IPS-18c (cell line): Measurements from ENCODE around the gene LYSMD4.
"Not testable (repeated sequence)": the region's sequence is repeated elsewhere in the genome, so short reads cannot be mapped to it uniquely, and the experiment has no call there.

Experiments
- H3K4me3 ChIP-seq: 2 replicates; pipeline ENCODE4 v1.7.0; 2013; ENCODE audit warnings: low read depth, mild to moderate bottlenecking, low read length, moderate library complexity; ENCODE audit not compliant: insufficient read depth
- H3K9me3 ChIP-seq: one replicate; pipeline ENCODE4 v1.6.1; 2013; ENCODE audit warnings: mild to moderate bottlenecking, low read length, moderate library complexity; ENCODE audit not compliant: control insufficient read depth, insufficient read depth

LYSMD4 gene

GRCh38 chr15:99734575-99734974 is 1.3 kb upstream of the LYSMD4 start:
- no peak overlapping the region for H3K4me3 ChIP-seq
- no peaks in the 10 kb centered on the region for H3K9me3 ChIP-seq

GRCh38 chr15:99734040-99734291 is 729 bp upstream of the LYSMD4 start:
- H3K4me3 ChIP-seq, result peak overlapping the region; percentile 60; the same call in 1 of the 2 replicates
- not testable (repeated sequence) for H3K9me3 ChIP-seq

GRCh38 chr15:99732751-99733267 is 428 bp downstream of the LYSMD4 start:
- peak overlapping the region; percentile 75 for H3K4me3 ChIP-seq
- H3K9me3 ChIP-seq, result no peaks in the 10 kb centered on the region

GRCh38 chr15:99732124-99732750 is 1.0 kb downstream of the LYSMD4 start:
- Histone ChIP-seq H3K9me3 (no peaks in the 10 kb centered on the region), H3K4me3 (peak overlapping the region; percentile 75)

GRCh38 chr15:99731336-99732123 is 1.7 kb downstream of the LYSMD4 start:
- Histone ChIP-seq H3K4me3 (peak overlapping the region; percentile 75; the same call in 1 of the 2 replicates), H3K9me3 (no peaks in the 10 kb centered on the region)

- peaks cover 2% of the 10 kb centered on the region for H3K9me3 ChIP-seq
- no peak overlapping the region for H3K4me3 ChIP-seq
Measured at GRCh38 chr15:99729920-99730319, 3.3 kb downstream of the LYSMD4 start.

- H3K9me3 ChIP-seq, result peaks cover 2% of the 10 kb centered on the region
- no peak overlapping the region for H3K4me3 ChIP-seq
Measured at GRCh38 chr15:99729327-99729726, 3.9 kb downstream of the LYSMD4 start.

- H3K4me3 ChIP-seq, result no peak overlapping the region
- peaks cover 3% of the 10 kb centered on the region for H3K9me3 ChIP-seq
Measured at GRCh38 chr15:99728916-99729315, 4.3 kb downstream of the LYSMD4 start.

- Histone ChIP-seq H3K4me3 (no peak overlapping the region), H3K9me3 (peaks cover 4% of the 10 kb centered on the region)
Measured at GRCh38 chr15:99727733-99728132, 5.5 kb downstream of the LYSMD4 start.

GRCh38 chr15:99727330-99727729 is 5.9 kb downstream of the LYSMD4 start:
- Histone ChIP-seq H3K9me3 (peaks cover 4% of the 10 kb centered on the region), H3K4me3 (no peak overlapping the region)

- Histone ChIP-seq H3K9me3 (peaks cover 4% of the 10 kb centered on the region), H3K4me3 (no peak overlapping the region)
Measured at GRCh38 chr15:99726333-99726732, 6.9 kb downstream of the LYSMD4 start.

- Histone ChIP-seq H3K4me3 (no peak overlapping the region), H3K9me3 (peaks cover 4% of the 10 kb centered on the region)
Measured at GRCh38 chr15:99722406-99722805, 10.8 kb downstream of the LYSMD4 start.

GRCh38 chr15:99721896-99722295 is 11.3 kb downstream of the LYSMD4 start:
- Histone ChIP-seq H3K9me3 (peaks cover 4% of the 10 kb centered on the region), H3K4me3 (no peak overlapping the region)

GRCh38 chr15:99721104-99721778 is 12.0 kb downstream of the LYSMD4 start:
- Histone ChIP-seq H3K9me3 (peaks cover 4% of the 10 kb centered on the region), H3K4me3 (no peak overlapping the region)

- H3K4me3 ChIP-seq, result no peak overlapping the region
- H3K9me3 ChIP-seq, result peaks cover 3% of the 10 kb centered on the region
Measured at GRCh38 chr15:99720533-99720932, 12.7 kb downstream of the LYSMD4 start.

- Histone ChIP-seq H3K4me3 (no peak overlapping the region), H3K9me3 (peaks cover 2% of the 10 kb centered on the region)
Measured at GRCh38 chr15:99719096-99719541, 14.1 kb downstream of the LYSMD4 start.

GRCh38 chr15:99718421-99718820 is 14.8 kb downstream of the LYSMD4 start:
- H3K4me3 ChIP-seq, result no peak overlapping the region
- H3K9me3 ChIP-seq, result no peaks in the 10 kb centered on the region
